Measurements from ENCODE around the gene ALKBH7.

GRCh38 chr19:6392221-6393073, 19.9 kb downstream of the ALKBH7 start:
- TF ChIP-seq CTCF (IDR thresholded peaks at IDR 0.05; ENCODE audit: low read depth, low read length, missing input control) (no peak), SP1 (IDR thresholded peaks at IDR 0.05) (no peak)
